ENCODE data around the gene KMT2E.

The KMT2E gene

DNA sequence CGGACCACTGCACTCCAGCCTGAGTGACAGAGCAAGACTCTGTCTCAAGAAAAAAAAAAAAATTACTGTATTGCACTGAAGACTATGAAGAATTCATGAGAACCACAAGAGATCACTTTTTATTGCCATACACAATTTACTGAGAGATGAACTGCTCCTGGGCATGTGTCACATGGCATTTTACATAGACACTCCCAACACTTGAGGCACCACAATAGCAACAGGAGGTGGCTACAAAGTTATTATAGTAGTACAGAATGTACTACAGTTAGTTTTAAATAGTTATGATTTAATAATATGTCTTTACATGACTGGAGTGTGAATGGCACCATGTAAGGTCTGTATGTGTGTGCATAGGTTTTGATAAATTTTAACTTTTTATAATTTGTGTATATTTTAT, 70.6 kb downstream of the KMT2E start:
- ATAC-seq (ENCODE audit: low read depth) (no peak), DNase-seq (ENCODE audit: low spot score) (no peak)
- no peaks in the 10 kb centered on the region for H3K4me1 ChIP-seq (ENCODE audit: insufficient read depth, poor library complexity, severe bottlenecking)
- TF ChIP-seq, protein P1, sequence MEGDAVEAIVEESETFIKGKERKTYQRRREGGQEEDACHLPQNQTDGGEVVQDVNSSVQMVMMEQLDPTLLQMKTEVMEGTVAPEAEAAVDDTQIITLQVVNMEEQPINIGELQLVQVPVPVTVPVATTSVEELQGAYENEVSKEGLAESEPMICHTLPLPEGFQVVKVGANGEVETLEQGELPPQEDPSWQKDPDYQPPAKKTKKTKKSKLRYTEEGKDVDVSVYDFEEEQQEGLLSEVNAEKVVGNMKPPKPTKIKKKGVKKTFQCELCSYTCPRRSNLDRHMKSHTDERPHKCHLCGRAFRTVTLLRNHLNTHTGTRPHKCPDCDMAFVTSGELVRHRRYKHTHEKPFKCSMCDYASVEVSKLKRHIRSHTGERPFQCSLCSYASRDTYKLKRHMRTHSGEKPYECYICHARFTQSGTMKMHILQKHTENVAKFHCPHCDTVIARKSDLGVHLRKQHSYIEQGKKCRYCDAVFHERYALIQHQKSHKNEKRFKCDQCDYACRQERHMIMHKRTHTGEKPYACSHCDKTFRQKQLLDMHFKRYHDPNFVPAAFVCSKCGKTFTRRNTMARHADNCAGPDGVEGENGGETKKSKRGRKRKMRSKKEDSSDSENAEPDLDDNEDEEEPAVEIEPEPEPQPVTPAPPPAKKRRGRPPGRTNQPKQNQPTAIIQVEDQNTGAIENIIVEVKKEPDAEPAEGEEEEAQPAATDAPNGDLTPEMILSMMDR (IDR thresholded peaks at IDR 0.05; ENCODE audit: poor library complexity, severe bottlenecking) = no peak
- peaks cover 81% of the 10 kb centered on the region for H3K36me3 ChIP-seq (ENCODE audit: low read depth)
- no peak overlapping the region for H3K27ac ChIP-seq (ENCODE audit: poor library complexity, severe bottlenecking)
- H3K9me3 ChIP-seq (ENCODE audit: severe bottlenecking) = no peaks in the 10 kb centered on the region
- no peak overlapping the region for H3K4me3 ChIP-seq (ENCODE audit: severe bottlenecking)
- H3K27me3 ChIP-seq (ENCODE audit: insufficient read depth, poor library complexity, severe bottlenecking) = no peaks in the 10 kb centered on the region

- peaks cover 81% of the 10 kb centered on the region for H3K36me3 ChIP-seq (ENCODE audit: low read depth)
- TF ChIP-seq, protein P1 (IDR thresholded peaks at IDR 0.05; ENCODE audit: poor library complexity, severe bottlenecking) = no peak
- no peak for ATAC-seq (ENCODE audit: low read depth)
- H3K4me3 ChIP-seq (ENCODE audit: severe bottlenecking) = no peak overlapping the region
- no peak for DNase-seq (ENCODE audit: low spot score)
- no peak overlapping the region for H3K27ac ChIP-seq (ENCODE audit: poor library complexity, severe bottlenecking)
- H3K9me3 ChIP-seq (ENCODE audit: severe bottlenecking) = no peaks in the 10 kb centered on the region
- H3K27me3 ChIP-seq (ENCODE audit: insufficient read depth, poor library complexity, severe bottlenecking) = no peaks in the 10 kb centered on the region
- H3K4me1 ChIP-seq (ENCODE audit: insufficient read depth, poor library complexity, severe bottlenecking) = no peaks in the 10 kb centered on the region
These were observed 72.8 kb downstream of the KMT2E start for GRCh38 chr7:105086850-105087249.

DNA sequence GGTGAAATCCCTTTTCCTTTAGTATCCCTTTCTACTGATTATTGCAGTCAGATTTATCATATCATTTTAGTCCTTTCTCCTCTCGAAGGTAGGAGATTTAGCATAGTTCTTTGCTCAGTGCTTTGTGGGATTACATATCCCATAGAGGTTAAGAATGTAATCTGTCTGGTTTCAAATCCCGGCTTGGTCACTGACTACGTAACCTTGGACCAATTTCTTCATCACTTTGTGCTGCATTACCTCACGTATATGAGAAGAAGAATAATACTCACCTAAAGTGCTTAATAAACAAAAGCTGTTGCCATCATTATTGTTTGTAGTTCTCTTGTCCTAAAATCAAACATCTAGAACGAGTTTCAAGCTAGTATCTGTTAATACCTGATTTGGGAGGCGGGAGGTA, 74.0 kb downstream of the KMT2E start:
- ATAC-seq (ENCODE audit: low read depth) (no peak), DNase-seq (ENCODE audit: low spot score) (no peak)
- no peaks in the 10 kb centered on the region for H3K9me3 ChIP-seq (ENCODE audit: severe bottlenecking)
- no peak overlapping the region for H3K4me3 ChIP-seq (ENCODE audit: severe bottlenecking)
- peaks cover 80% of the 10 kb centered on the region for H3K36me3 ChIP-seq (ENCODE audit: low read depth)
- H3K27me3 ChIP-seq (ENCODE audit: insufficient read depth, poor library complexity, severe bottlenecking) = no peaks in the 10 kb centered on the region
- TF ChIP-seq, protein P1 (IDR thresholded peaks at IDR 0.05; ENCODE audit: poor library complexity, severe bottlenecking) = no peak
- H3K27ac ChIP-seq (ENCODE audit: poor library complexity, severe bottlenecking) = no peak overlapping the region
- H3K4me1 ChIP-seq (ENCODE audit: insufficient read depth, poor library complexity, severe bottlenecking) = no peaks in the 10 kb centered on the region

- H3K36me3 ChIP-seq (ENCODE audit: low read depth) = peaks cover 84% of the 10 kb centered on the region
These were observed 74.5 kb downstream of the KMT2E start for GRCh38 chr7:105088456-105088855.

DNA sequence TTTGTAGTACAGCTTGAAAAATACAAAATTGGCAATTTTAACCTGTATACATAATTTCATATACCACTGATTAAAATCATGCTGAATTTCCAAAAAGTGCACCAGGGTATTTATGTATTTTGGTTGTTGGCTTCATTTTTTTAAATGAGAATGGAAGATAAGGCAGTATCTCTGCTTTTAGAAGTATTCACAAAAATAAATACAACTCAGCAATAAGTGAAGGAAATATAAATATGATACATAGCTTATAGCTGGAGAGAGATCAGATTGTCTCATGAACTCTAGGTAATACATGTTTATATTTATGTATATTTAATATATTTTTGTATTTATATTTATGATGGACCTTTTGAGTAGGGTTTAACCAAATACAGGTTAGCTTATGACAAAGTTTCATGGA, 81.0 kb downstream of the KMT2E start:
- ATAC-seq (ENCODE audit: low read depth) (no peak), DNase-seq (ENCODE audit: low spot score) (no peak)
- TF ChIP-seq, protein P1 (IDR thresholded peaks at IDR 0.05; ENCODE audit: poor library complexity, severe bottlenecking) = no peak
- Histone ChIP-seq H3K4me3 (ENCODE audit: severe bottlenecking) (no peak overlapping the region), H3K27ac (ENCODE audit: poor library complexity, severe bottlenecking) (no peak overlapping the region), H3K27me3 (ENCODE audit: insufficient read depth, poor library complexity, severe bottlenecking) (no peaks in the 10 kb centered on the region), H3K36me3 (ENCODE audit: low read depth) (peaks cover 79% of the 10 kb centered on the region), H3K4me1 (ENCODE audit: insufficient read depth, poor library complexity, severe bottlenecking) (peaks cover 29% of the 10 kb centered on the region), H3K9me3 (ENCODE audit: severe bottlenecking) (no peaks in the 10 kb centered on the region)

More at GRCh38 chr7:105088456-105088855, 74.5 kb downstream of the KMT2E start:
- no peaks in the 10 kb centered on the region for H3K4me1 ChIP-seq (ENCODE audit: insufficient read depth, poor library complexity, severe bottlenecking)
- H3K27ac ChIP-seq (ENCODE audit: poor library complexity, severe bottlenecking) = no peak overlapping the region
- ATAC-seq (ENCODE audit: low read depth) = no peak; the same call in 2 of the 3 replicates
- no peak overlapping the region for H3K4me3 ChIP-seq (ENCODE audit: severe bottlenecking)
- no peaks in the 10 kb centered on the region for H3K9me3 ChIP-seq (ENCODE audit: severe bottlenecking)
- no peak for DNase-seq (ENCODE audit: low spot score)
- no peaks in the 10 kb centered on the region for H3K27me3 ChIP-seq (ENCODE audit: insufficient read depth, poor library complexity, severe bottlenecking)
- TF ChIP-seq, protein P1 (IDR thresholded peaks at IDR 0.05; ENCODE audit: poor library complexity, severe bottlenecking) = no peak
